PC-3 (cell line): ENCODE measurements around the gene FEN1.

Experiments used
- CTCF ChIP-seq: fragments of 300-600 bp; sonication (generic); conservative IDR thresholded peaks from 2 replicates; pipeline ENCODE4 v1.5.1; 2017; ENCODE audit warnings: antibody characterized with exemption, low read depth, mild to moderate bottlenecking, low read length
- EZH2 ChIP-seq: fragments of 300-600 bp; sonication (generic); IDR thresholded peaks from one replicate; pipeline ENCODE4 v1.6.1; 2017; ENCODE audit warnings: antibody characterized with exemption, mild to moderate bottlenecking, low read length; ENCODE audit not compliant: unreplicated experiment

GRCh38 chr11:61792310-61793082 lies at the start of gene FEN1, which contains the start of gene TMEM258:
- TF ChIP-seq EZH2 = no peak
- no peak for TF ChIP-seq CTCF
